PC-9 (cell line): ENCODE measurements around the gene CUTA. TPM values are rescaled to one million over a fixed set of nuclear protein-coding genes. Genes with fewer than 3 reads are reported as not detected.
"Not testable (repeated sequence)": the region's sequence is repeated elsewhere in the genome, so short reads cannot be mapped to it uniquely, and the experiment has no call there.

Experiments
- BruUV-seq: library from RNA; stranded (reverse); fragments of 400-500 nt; replicated peaks from 2 replicates; lab custom pipeline; 2021; lab: Mats Ljungman, UMichigan
- CTCF ChIA-PET: fragments of 300-600 bp; sonication (Branson Sonifier 250); formaldehyde crosslinking; loops from one replicate; lab custom pipeline; 2022; ENCODE audit warnings: antibody characterized with exemption; lab: Charles Lee
- POLR2A ChIA-PET: fragments of 300-600 bp; sonication (Branson Sonifier 250); formaldehyde crosslinking; loops from one replicate; lab custom pipeline; 2022; ENCODE audit warnings: antibody characterized with exemption; ENCODE audit not compliant: unreplicated experiment; lab: Charles Lee
- DNase-seq, 2 experiments: peaks; one replicate each; pipeline versions ENCODE4 v3.0.0 to v3.0.0-alpha.2; 2015 to 2022; ENCODE audit warnings: mixed read lengths in 1 of 2
- H2AFZ ChIP-seq: fragments of 200-600 bp; sonication (generic); 2 replicates; pipeline ENCODE4 v1.8.1; 2017; ENCODE audit warnings: antibody characterized with exemption
- H3F3A ChIP-seq: fragments of 200-600 bp; sonication (generic); 2 replicates; pipeline ENCODE4 v1.8.1; 2017; ENCODE audit warnings: antibody characterized with exemption, mild to moderate bottlenecking, low read depth; ENCODE audit not compliant: insufficient read depth
- H3K27ac ChIP-seq: fragments of 200-600 bp; sonication (generic); 2 replicates; pipeline ENCODE4 v1.6.1; 2016; ENCODE audit warnings: mixed run types
- H3K27me3 ChIP-seq: fragments of 200-600 bp; sonication (generic); 2 replicates; pipeline ENCODE4 v1.6.1; 2016; ENCODE audit warnings: low read depth, mixed run types; ENCODE audit not compliant: insufficient read depth
- H3K36me3 ChIP-seq: fragments of 200-600 bp; sonication (generic); 2 replicates; pipeline ENCODE4 v1.6.1; 2016; ENCODE audit warnings: low read depth, mixed run types
- H3K4me1 ChIP-seq: fragments of 200-600 bp; sonication (generic); replicated peaks from 2 replicates; pipeline ENCODE4 v1.6.1; 2016; ENCODE audit warnings: mixed run types; ENCODE audit not compliant: insufficient read depth
- H3K4me2 ChIP-seq: fragments of 200-600 bp; sonication (generic); 2 replicates; pipeline ENCODE4 v1.6.1; 2017; ENCODE audit warnings: mixed run types
- H3K4me3 ChIP-seq: fragments of 200-600 bp; sonication (generic); 2 replicates; pipeline ENCODE4 v1.6.1; 2016; ENCODE audit warnings: mixed run types
- H3K79me2 ChIP-seq: fragments of 200-600 bp; sonication (generic); 2 replicates; pipeline ENCODE4 v1.6.1; 2017; ENCODE audit warnings: low read depth, mixed run types
- H3K9me2 ChIP-seq: fragments of 200-600 bp; sonication (generic); 2 replicates; pipeline ENCODE4 v1.8.1; 2017; ENCODE audit warnings: mild to moderate bottlenecking; ENCODE audit not compliant: insufficient read depth
- H3K9me3 ChIP-seq: fragments of 200-600 bp; sonication (generic); 2 replicates; pipeline ENCODE4 v1.8.1; 2016; ENCODE audit warnings: low read depth; ENCODE audit not compliant: insufficient read depth
- H4K20me1 ChIP-seq: fragments of 200-600 bp; sonication (generic); 2 replicates; pipeline ENCODE4 v1.8.1; 2017; ENCODE audit not compliant: insufficient read depth
- EZH2 ChIP-seq: fragments of 200-600 bp; sonication (generic); IDR thresholded peaks from 2 replicates; pipeline ENCODE4 v1.8.0; 2017; ENCODE audit warnings: antibody characterized with exemption, low read depth
- intact Hi-C: fragments of 100-400 bp; cut with micrococcal nuclease; formaldehyde crosslinking; loops from one replicate; pipeline ENCODE4 v1.10.0; 2022; ENCODE audit not compliant: unreplicated experiment
- total RNA-seq: library from RNA; stranded (reverse); gene quantifications from 2 replicates; pipeline ENCODE4 v1.2.3, GENCODE V29; 2021
- TF ChIP-seq, protein P1 (sequence below): fragments of 200-600 bp; sonication (generic); conservative IDR thresholded peaks from 2 replicates; pipeline ENCODE4 v1.6.1; 2017; ENCODE audit warnings: mixed run types, antibody characterized with exemption, mild to moderate bottlenecking, moderate library complexity

CUTA gene
- total RNA-seq, 1 experiment from 2014 or later, result 213 TPM

DNA sequence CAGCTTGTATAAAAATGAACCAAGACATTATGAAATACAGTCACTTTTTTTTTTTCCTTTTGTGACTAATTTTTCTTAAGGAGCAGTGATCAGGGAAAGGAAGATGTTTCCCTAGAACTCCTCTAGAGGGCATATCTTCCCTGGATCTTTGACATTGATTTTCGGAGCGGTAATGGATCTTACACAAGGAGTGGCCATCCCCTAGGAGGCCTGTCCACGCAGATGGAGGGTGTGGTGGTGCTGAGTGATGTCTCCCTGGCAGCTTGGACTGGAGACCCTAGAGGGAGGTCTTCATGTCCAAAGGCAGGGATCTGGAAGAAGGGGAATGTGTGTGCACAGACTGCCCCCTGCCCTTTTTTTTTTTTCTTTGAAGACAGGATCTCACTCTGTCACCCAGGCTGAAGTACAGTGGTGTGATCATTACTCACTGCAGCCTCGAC, 33.3 kb downstream of the CUTA start:
- Histone ChIP-seq H3K9me3 (no peaks in the 10 kb centered on the region), H3K4me3 (no peak overlapping the region), H4K20me1 (no peaks in the 10 kb centered on the region), H3K4me2 (no peak overlapping the region), H3K79me2 (no peaks in the 10 kb centered on the region), H3K36me3 (no peaks in the 10 kb centered on the region), H2AFZ (no peak overlapping the region), H3K9me2 (no peaks in the 10 kb centered on the region), H3K27me3 (no peaks in the 10 kb centered on the region), H3K4me1 (no peaks in the 10 kb centered on the region), H3F3A (0 out of 2 replicates have a peak, but pooled peaks cover 13% of the 10 kb centered on the region), H3K27ac (no peak overlapping the region)
- POLR2A ChIA-PET, result no interaction called here
- DNase-seq, result peak in 1 of 2 experiments; percentile 74
- TF ChIP-seq, protein P1, sequence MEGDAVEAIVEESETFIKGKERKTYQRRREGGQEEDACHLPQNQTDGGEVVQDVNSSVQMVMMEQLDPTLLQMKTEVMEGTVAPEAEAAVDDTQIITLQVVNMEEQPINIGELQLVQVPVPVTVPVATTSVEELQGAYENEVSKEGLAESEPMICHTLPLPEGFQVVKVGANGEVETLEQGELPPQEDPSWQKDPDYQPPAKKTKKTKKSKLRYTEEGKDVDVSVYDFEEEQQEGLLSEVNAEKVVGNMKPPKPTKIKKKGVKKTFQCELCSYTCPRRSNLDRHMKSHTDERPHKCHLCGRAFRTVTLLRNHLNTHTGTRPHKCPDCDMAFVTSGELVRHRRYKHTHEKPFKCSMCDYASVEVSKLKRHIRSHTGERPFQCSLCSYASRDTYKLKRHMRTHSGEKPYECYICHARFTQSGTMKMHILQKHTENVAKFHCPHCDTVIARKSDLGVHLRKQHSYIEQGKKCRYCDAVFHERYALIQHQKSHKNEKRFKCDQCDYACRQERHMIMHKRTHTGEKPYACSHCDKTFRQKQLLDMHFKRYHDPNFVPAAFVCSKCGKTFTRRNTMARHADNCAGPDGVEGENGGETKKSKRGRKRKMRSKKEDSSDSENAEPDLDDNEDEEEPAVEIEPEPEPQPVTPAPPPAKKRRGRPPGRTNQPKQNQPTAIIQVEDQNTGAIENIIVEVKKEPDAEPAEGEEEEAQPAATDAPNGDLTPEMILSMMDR, result peak; percentile 69; the same call in 1 of the 2 replicates
- TF ChIP-seq EZH2, result no peak
- intact Hi-C loops, result no loop called here
- BruUV-seq, result no TSS peak
- CTCF ChIA-PET, result interaction anchor here (0.6 to 0.7 kb wide), 2 partner anchors 18 to 769 kb away, joined by 5 read pairs; no protein-coding TSS in a partner anchor

DNA sequence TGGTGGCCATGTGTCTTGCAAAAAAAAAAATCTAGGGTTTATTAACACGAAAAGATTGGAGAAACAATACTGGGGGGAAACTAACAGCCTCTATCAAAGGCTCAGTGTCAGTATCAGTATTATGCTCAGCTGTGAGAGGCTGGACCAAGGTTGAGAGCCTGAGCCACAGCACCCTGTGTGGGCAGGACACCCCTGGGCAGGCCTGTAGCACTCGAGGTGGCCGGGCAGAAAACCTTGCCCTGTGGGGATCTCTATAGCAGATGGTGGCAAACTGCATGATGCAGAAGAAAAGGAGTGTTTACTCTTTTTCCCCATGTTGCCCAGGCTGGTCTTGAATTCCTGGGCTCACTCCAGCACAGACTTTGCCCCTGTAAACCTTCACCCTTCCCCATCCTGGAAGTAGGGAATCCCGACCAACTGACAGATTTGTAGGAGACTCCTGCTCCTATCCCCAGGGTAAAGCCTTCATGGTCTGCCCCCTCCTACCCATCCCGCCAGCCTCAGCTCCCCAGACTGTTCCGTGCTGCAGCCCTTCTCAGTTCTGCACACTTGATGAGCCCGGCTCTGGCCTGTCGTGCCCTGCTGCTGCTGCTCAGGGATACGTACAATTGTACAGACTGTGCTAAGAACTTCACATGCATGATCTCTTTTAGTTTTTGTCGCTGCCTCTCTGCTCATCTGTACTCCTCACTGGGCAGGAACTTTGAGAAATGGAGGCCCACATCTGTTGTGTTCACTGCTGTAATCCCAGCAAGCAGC, 34.3 kb downstream of the CUTA start:
- ChIA-PET CTCF (interaction anchor here (0.6 kb wide), 1 partner anchor 770 kb away, joined by 5 read pairs; no protein-coding TSS in a partner anchor), POLR2A (no interaction called here)
- intact Hi-C loops, result no loop called here
- Histone ChIP-seq H3K36me3 (no peaks in the 10 kb centered on the region), H3K27ac (no peak overlapping the region), H3K9me2 (no peaks in the 10 kb centered on the region), H3K79me2 (no peaks in the 10 kb centered on the region), H4K20me1 (no peaks in the 10 kb centered on the region), H3K4me1 (no peaks in the 10 kb centered on the region), H3K27me3 (no peaks in the 10 kb centered on the region), H3K9me3 (no peaks in the 10 kb centered on the region), H3F3A (0 out of 2 replicates have a peak, but pooled peaks cover 13% of the 10 kb centered on the region), H2AFZ (no peak overlapping the region), H3K4me2 (no peak overlapping the region), H3K4me3 (no peak overlapping the region)
- no peak for DNase-seq
- TF ChIP-seq, protein P1, result no peak
- no peak for TF ChIP-seq EZH2
- BruUV-seq, result no TSS peak

DNA sequence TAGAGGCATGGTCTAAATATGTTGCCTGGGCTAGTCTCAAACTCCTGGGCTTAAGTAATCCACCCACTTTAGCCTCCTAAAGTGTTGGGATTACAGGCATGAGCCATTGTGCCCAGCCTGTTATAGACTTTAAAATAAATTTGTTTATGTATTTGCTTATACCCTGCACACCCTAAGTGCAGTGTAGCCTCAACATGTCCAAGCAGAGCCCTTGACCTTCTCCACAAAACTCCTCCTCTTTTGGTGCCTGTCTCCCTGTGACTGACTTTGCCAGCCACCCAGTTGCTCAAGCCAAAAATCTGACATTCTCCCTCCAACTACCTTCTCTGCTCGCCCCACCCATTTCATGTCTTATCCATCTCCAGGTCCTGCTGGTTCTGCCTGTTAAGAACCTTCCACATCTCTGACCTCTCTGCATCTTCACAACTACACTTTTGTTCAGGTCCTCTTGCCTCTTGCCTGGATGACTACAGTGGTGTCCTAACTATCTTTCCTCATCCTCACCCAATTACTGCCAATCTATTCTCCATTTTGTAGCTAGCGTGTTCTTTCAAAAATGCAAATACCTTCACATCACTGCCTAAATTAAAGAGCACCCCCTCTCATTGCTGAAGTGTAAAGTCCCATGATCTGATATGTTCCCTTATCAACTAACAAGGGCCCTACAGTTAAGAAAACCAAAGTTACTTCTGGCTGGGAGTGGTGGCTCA, 37.5 kb downstream of the CUTA start:
- ChIA-PET CTCF (no interaction called here), POLR2A (no interaction called here)
- TF ChIP-seq, protein P1, result no peak
- TF ChIP-seq EZH2, result no peak
- H3K27me3 ChIP-seq, result no peaks in the 10 kb centered on the region
- H3F3A ChIP-seq, result peaks cover 21% of the 10 kb centered on the region
- no peaks in the 10 kb centered on the region for H4K20me1 ChIP-seq
- H3K79me2 ChIP-seq, result no peaks in the 10 kb centered on the region
- H3K9me2 ChIP-seq, result no peaks in the 10 kb centered on the region
- no peak overlapping the region for H3K4me2 ChIP-seq
- no peaks in the 10 kb centered on the region for H3K9me3 ChIP-seq
- H3K27ac ChIP-seq, result no peak overlapping the region
- H3K36me3 ChIP-seq, result no peaks in the 10 kb centered on the region
- no peak for DNase-seq
- H2AFZ ChIP-seq, result no peak overlapping the region
- no TSS peak for BruUV-seq
- intact Hi-C loops, result no loop called here
- H3K4me3 ChIP-seq, result no peak overlapping the region
- H3K4me1 ChIP-seq, result peaks cover 15% of the 10 kb centered on the region

DNA sequence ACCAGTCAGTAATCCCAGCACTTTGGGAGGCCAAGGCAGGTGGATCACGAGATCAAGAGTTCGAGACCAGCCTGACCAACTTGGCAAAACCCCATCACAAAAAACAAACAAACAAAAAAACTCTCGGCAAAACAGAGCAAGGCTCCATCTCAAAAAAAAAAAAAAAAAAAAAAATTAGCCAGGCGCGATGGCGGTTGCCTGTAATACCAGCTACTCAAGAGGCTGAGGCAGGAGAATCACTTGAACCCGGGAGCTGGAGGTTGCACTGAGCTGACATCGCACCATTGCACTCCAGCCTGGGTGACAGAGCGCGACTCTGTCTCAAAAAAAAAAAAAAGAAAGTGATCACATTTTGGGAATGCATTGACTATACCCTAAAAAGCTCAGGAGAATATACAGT, 38.7 kb downstream of the CUTA start:
- H3K4me2 ChIP-seq, H3K27me3 ChIP-seq, H3K27ac ChIP-seq, H3K36me3 ChIP-seq, H3K9me3 ChIP-seq, intact Hi-C loops, H4K20me1 ChIP-seq, DNase-seq, POLR2A ChIA-PET, CTCF ChIA-PET, H3K4me3 ChIP-seq, BruUV-seq, H3K9me2 ChIP-seq, H3K79me2 ChIP-seq, H2AFZ ChIP-seq: not testable (repeated sequence)
- H3F3A ChIP-seq, result peaks cover 31% of the 10 kb centered on the region
- H3K4me1 ChIP-seq, result peaks cover 26% of the 10 kb centered on the region
